ENCODE results near the gene PRADC1.
A peak's percentile ranks its signal among the peaks of the same experiment; 100 is the strongest.

The PRADC1 gene

GRCh38 chr2:73258186-73258912, 25.3 kb upstream of the PRADC1 start:
- DNase-seq, result no peak

GRCh38 chr2:73257425-73258125, 24.5 kb upstream of the PRADC1 start:
- peak; percentile 43 for DNase-seq

GRCh38 chr2:73257021-73257420, 24.0 kb upstream of the PRADC1 start:
- DNase-seq, result no peak

GRCh38 chr2:73256618-73256922, 23.5 kb upstream of the PRADC1 start:
- no peak for DNase-seq

GRCh38 chr2:73255907-73256617, 23.0 kb upstream of the PRADC1 start:
- no peak for DNase-seq

GRCh38 chr2:73255007-73255644, 22.1 kb upstream of the PRADC1 start:
- no peak for DNase-seq

- DNase-seq, result no peak
These were observed 21.4 kb upstream of the PRADC1 start for GRCh38 chr2:73254343-73255006.

GRCh38 chr2:73253901-73254300, 20.9 kb upstream of the PRADC1 start:
- peak; percentile 20 for DNase-seq

- DNase-seq, result no peak
These were observed 20.4 kb upstream of the PRADC1 start for GRCh38 chr2:73253400-73253799.

GRCh38 chr2:73252238-73253027, 19.4 kb upstream of the PRADC1 start:
- DNase-seq, result no peak

GRCh38 chr2:73250872-73251846, 18.1 kb upstream of the PRADC1 start:
- DNase-seq, result no peak

GRCh38 chr2:73249636-73250035, 16.6 kb upstream of the PRADC1 start:
- no peak for DNase-seq

- DNase-seq, result no peak
These were observed 13.8 kb upstream of the PRADC1 start for GRCh38 chr2:73246850-73247249.

- DNase-seq, result no peak
These were observed 11.5 kb upstream of the PRADC1 start for GRCh38 chr2:73244580-73244979.

- DNase-seq, result peak; percentile 63
These were observed 11.0 kb upstream of the PRADC1 start for GRCh38 chr2:73243884-73244570.

- DNase-seq, result no peak
These were observed 6.7 kb upstream of the PRADC1 start for GRCh38 chr2:73239776-73240175.

GRCh38 chr2:73238976-73239375, 5.9 kb upstream of the PRADC1 start:
- DNase-seq, result no peak

- DNase-seq, result no peak
These were observed 5.1 kb upstream of the PRADC1 start for GRCh38 chr2:73238149-73238548.

- no peak for DNase-seq
These were observed 4.1 kb upstream of the PRADC1 start for GRCh38 chr2:73237168-73237567.

- peak; percentile 13 for DNase-seq
These were observed 2.4 kb upstream of the PRADC1 start for GRCh38 chr2:73235315-73236028.

All from hematopoietic multipotent progenitor cell treated with erythropoietin and hydrocortisone succinate and interleukin-3 and kit ligand, for 8 days (in vitro differentiated cells).